RWPE2 (cell line): ENCODE results near the gene COX7A2.

Experiments used
- ATAC-seq: fragments of 200-7000 bp; cut with Tn5 transposase; 3 replicates; pipeline ENCODE4 v1.9.1; 2021; ENCODE audit warnings: low read depth
- DNase-seq: peaks from one replicate; pipeline ENCODE4 v3.0.0-alpha.2; 2020; ENCODE audit warnings: low spot score
- H3K27ac ChIP-seq: fragments of 450-650 bp; 2 replicates; pipeline ENCODE4 v1.5.1; 2017; ENCODE audit warnings: mild to moderate bottlenecking; ENCODE audit not compliant: poor library complexity, severe bottlenecking
- H3K27me3 ChIP-seq: fragments of 250-450 bp; sonication (Bioruptor Pico); 2 replicates; pipeline ENCODE4 v1.5.1; 2021; ENCODE audit warnings: mild to moderate bottlenecking, moderate library complexity; ENCODE audit not compliant: insufficient read depth, poor library complexity, severe bottlenecking
- H3K36me3 ChIP-seq: fragments of 250-450 bp; sonication (Bioruptor Pico); 2 replicates; pipeline ENCODE4 v1.5.1; 2020; ENCODE audit warnings: low read depth, mild to moderate bottlenecking, moderate library complexity
- H3K4me1 ChIP-seq: fragments of 250-450 bp; sonication (Bioruptor Pico); 2 replicates; pipeline ENCODE4 v1.5.1; 2021; ENCODE audit warnings: mild to moderate bottlenecking, moderate library complexity; ENCODE audit not compliant: insufficient read depth, poor library complexity, severe bottlenecking
- H3K4me3 ChIP-seq: fragments of 250-450 bp; sonication (Bioruptor Pico); 2 replicates; pipeline ENCODE4 v1.5.1; 2021; ENCODE audit warnings: mild to moderate bottlenecking, moderate library complexity; ENCODE audit not compliant: severe bottlenecking
- H3K9me3 ChIP-seq: fragments of 250-450 bp; sonication (Bioruptor Pico); 2 replicates; pipeline ENCODE4 v1.5.1; 2021; ENCODE audit warnings: mild to moderate bottlenecking, moderate library complexity; ENCODE audit not compliant: severe bottlenecking
- CTCF ChIP-seq: fragments of 450-650 bp; IDR thresholded peaks from one replicate; pipeline ENCODE4 v1.5.1; 2017; ENCODE audit warnings: mild to moderate bottlenecking, moderate library complexity; ENCODE audit not compliant: poor library complexity, severe bottlenecking

The COX7A2 gene

GRCh38 chr6:75284632-75285282 lies 41.2 kb upstream of the COX7A2 start, which contains the start of gene TMEM30A:
Gene TMEM30A (minus strand): TSS chr6:75284792. CDS start chr6:75284638, 154 bp downstream.
- Histone ChIP-seq H3K27ac (peak within 1 kb of the TSS; percentile 40), H3K36me3 (no peaks in the 10 kb centered on the region), H3K4me3 (peak within 1 kb of the TSS; percentile 85), H3K27me3 (no peaks in the 10 kb centered on the region), H3K4me1 (peaks cover 52% of the 10 kb centered on the region), H3K9me3 (no peaks in the 10 kb centered on the region)
- no peak for TF ChIP-seq CTCF
- DNase-seq (peak; percentile 97), ATAC-seq (peak; percentile 94)

DNA sequence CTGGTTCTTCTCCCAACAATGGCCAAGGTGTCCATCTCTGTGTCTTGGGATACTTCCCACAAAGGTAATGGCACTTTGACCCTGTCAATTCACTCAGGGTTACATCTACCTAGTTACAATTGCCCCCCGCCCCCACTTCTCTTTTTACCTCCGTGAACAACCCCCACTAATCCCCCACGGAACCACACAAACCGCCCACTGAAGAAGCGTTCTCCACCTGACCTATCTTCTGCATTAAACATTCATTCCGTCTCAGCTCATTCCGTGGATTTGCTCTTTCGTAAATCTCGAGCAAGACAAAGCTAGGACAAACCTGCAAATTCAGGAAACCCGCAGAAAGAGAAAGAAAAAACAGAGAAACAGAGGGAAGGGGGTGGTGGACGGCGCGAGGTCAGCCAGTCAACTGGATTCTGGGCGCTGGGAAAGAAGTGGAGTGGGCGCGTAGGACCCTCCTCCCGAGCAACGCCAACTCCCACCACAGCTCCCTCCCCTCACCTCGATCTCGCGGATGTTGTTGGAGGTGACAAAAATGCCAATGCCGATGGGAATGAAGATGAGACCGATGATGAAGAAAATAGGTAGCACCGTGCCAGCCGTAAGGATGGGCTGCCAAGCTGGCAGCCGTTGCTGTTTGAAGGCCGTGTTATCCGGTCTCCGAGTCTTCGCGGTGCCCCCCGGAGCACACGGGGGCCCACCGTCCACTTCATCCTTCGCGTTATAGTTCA lies 40.5 kb upstream of the COX7A2 start:
- no peaks in the 10 kb centered on the region for H3K36me3 ChIP-seq
- ATAC-seq (peak; percentile 25), DNase-seq (no peak)
- H3K9me3 ChIP-seq, result no peaks in the 10 kb centered on the region
- no peak for TF ChIP-seq CTCF
- H3K27me3 ChIP-seq, result no peaks in the 10 kb centered on the region
- H3K27ac ChIP-seq, result peak overlapping the region; percentile 40
- H3K4me1 ChIP-seq, result peaks cover 59% of the 10 kb centered on the region
- peak overlapping the region; percentile 85 for H3K4me3 ChIP-seq

DNA sequence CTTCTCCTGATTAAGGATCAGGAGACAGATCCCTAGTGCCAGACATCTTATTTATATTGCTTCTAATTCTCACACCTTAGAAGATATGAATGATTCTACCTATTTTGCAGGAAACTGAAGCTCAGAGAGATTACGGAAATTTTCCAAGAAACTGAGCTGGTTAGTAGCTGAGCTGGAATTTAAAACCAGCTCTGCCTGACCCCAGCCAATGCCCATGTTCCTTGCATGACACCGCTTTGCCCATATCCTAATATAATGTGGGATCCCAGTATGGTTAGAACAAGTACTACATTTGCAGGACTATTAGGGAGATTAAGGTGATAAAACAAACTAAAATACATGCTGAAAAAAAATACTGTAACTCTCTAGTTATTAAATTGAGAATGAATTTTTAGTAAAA lies 39.1 kb upstream of the COX7A2 start:
- no peak for TF ChIP-seq CTCF
- no peak for ATAC-seq

DNA sequence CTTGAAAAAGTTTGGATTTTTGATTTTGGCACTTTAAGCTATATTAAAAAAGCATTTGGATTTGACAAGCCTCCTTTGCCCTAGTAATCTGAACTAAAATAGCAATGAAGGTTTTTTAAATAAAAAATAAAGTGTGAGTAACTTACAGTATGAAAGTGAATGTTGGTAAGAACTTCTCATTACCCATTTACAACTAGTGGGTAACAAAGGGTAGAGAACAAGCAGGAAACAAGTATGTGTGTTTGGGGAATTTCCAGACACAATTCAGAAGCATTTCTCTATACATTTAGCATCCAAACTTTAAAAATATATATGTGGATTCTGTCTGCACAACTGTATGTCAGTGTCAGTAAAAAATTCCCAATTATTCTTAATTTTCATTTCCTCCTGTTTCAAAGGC lies 38.1 kb upstream of the COX7A2 start:
- ATAC-seq, result no peak
- peak overlapping the region; percentile 85 for H3K4me3 ChIP-seq
- TF ChIP-seq CTCF, result no peak
- H3K36me3 ChIP-seq, result no peaks in the 10 kb centered on the region
- no peaks in the 10 kb centered on the region for H3K9me3 ChIP-seq
- no peak overlapping the region for H3K27ac ChIP-seq
- H3K4me1 ChIP-seq, result peaks cover 57% of the 10 kb centered on the region
- DNase-seq, result no peak
- H3K27me3 ChIP-seq, result no peaks in the 10 kb centered on the region

More for the DNA sequence above, 39.1 kb upstream of the COX7A2 start:
- peak overlapping the region; percentile 85 for H3K4me3 ChIP-seq
- H3K4me1 ChIP-seq, result peaks cover 64% of the 10 kb centered on the region
- H3K36me3 ChIP-seq, result no peaks in the 10 kb centered on the region
- H3K27me3 ChIP-seq, result no peaks in the 10 kb centered on the region
- H3K9me3 ChIP-seq, result no peaks in the 10 kb centered on the region
- H3K27ac ChIP-seq, result no peak overlapping the region
- DNase-seq, result no peak
